ENCODE results near the gene TRDN.
"Not testable (repeated sequence)": the region's sequence is repeated elsewhere in the genome, so short reads cannot be mapped to it uniquely, and the experiment has no call there.

TRDN gene

DNA sequence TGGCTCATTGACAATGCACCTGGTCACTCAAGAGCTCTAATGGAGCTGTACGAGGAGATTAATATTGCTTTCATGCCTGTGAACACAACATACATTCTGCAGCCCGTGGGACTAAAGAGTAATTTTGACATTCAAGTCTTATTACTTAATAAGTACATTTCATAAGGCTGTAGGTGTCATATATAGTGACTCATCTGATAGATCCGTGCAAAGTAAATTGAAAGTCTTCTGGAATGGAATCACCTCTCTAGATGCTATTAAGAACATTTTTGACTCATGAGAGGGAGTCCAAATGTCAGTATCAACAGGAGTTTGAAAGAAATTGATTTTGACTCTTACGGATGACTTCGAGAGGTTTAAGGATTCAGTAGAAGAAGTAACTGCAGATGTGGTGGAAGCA, 372.8 kb downstream of the TRDN start:
- Histone ChIP-seq H2AFZ (ENCODE audit: low read length) (no peak overlapping the region), H3K4me3 (ENCODE audit: low read depth, low read length, poor library complexity, severe bottlenecking) (no peak overlapping the region), H3K36me3 (ENCODE audit: insufficient read depth, low read length) (no peaks in the 10 kb centered on the region), H3K9me3 (ENCODE audit: low read length) (no peaks in the 10 kb centered on the region), H3F3A (ENCODE audit: insufficient read depth, low read length) (no peaks in the 10 kb centered on the region), H3K4me1 (ENCODE audit: insufficient read depth, low read length, severe bottlenecking) (no peaks in the 10 kb centered on the region), H3K4me2 (ENCODE audit: low read length) (no peak overlapping the region), H3K27me3 (ENCODE audit: insufficient read depth, low read length) (no peaks in the 10 kb centered on the region), H3K27ac (ENCODE audit: low read depth, low read length, poor library complexity, severe bottlenecking) (no peak overlapping the region), H3K9ac (ENCODE audit: low read length) (no peak overlapping the region), H3K79me2 (ENCODE audit: insufficient read depth, low read length) (no peaks in the 10 kb centered on the region), H4K20me1 (ENCODE audit: insufficient read depth, low read length) (no peaks in the 10 kb centered on the region), H3K9me2 (ENCODE audit: low read depth, low read length) (no peaks in the 10 kb centered on the region)
- no peak for TF ChIP-seq EZH2 (IDR thresholded peaks at IDR 0.05; ENCODE audit: borderline replicate concordance, low read length)
- no peak for TF ChIP-seq CTCF (IDR thresholded peaks at IDR 0.05; ENCODE audit: low read length)

DNA sequence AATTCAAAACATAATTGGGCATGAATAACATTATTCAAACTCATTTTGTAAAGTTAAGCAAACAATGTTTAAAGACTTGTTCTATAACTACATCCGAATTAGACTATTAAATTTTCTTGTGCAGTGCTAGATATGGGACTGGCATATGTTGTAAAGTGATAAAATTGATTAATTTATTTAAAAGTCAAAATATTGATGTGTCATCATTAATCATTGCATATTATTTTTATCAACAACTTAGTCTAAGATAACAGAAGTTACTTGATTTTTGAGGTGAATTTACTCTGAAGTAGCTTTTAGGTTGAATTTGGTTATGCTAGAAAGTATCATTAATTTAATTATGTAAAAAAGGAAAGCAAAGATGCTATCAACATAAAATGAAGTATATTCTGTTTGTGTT, 396.1 kb downstream of the TRDN start:
- H2AFZ ChIP-seq (ENCODE audit: low read length) = no peak overlapping the region
- no peak overlapping the region for H3K9ac ChIP-seq (ENCODE audit: low read length)
- no peak overlapping the region for H3K27ac ChIP-seq (ENCODE audit: low read depth, low read length, poor library complexity, severe bottlenecking)
- no peaks in the 10 kb centered on the region for H3K4me1 ChIP-seq (ENCODE audit: insufficient read depth, low read length, severe bottlenecking)
- H3K4me3 ChIP-seq (ENCODE audit: low read depth, low read length, poor library complexity, severe bottlenecking) = no peak overlapping the region
- no peak overlapping the region for H3K4me2 ChIP-seq (ENCODE audit: low read length)
- no peaks in the 10 kb centered on the region for H3K36me3 ChIP-seq (ENCODE audit: insufficient read depth, low read length)
- TF ChIP-seq CTCF (IDR thresholded peaks at IDR 0.05; ENCODE audit: low read length) (no peak), EZH2 (IDR thresholded peaks at IDR 0.05; ENCODE audit: borderline replicate concordance, low read length) (no peak)
- no peaks in the 10 kb centered on the region for H3K9me2 ChIP-seq (ENCODE audit: low read depth, low read length)
- no peaks in the 10 kb centered on the region for H4K20me1 ChIP-seq (ENCODE audit: insufficient read depth, low read length)
- H3K9me3 ChIP-seq (ENCODE audit: low read length) = no peaks in the 10 kb centered on the region
- no peaks in the 10 kb centered on the region for H3K79me2 ChIP-seq (ENCODE audit: insufficient read depth, low read length)
- no peaks in the 10 kb centered on the region for H3F3A ChIP-seq (ENCODE audit: insufficient read depth, low read length)
- H3K27me3 ChIP-seq (ENCODE audit: insufficient read depth, low read length) = no peaks in the 10 kb centered on the region

DNA sequence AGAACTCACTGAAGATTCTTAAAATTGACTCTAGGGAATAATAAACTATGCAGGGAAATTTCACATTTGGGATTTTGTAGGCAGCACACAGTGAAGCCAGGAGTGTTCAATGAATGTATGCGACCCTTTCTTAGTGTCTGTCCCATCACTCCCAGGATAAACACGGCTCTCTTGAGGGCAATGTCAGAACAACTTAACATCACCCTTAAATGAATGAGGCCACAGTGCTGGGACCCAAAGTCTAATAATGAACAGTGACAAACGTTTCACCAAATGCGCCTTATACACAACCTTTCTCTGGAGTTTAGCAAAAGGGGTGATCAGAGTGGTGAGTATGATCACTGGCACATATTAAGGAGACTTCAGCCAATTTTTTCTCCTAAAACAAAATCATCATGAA, 403.4 kb downstream of the TRDN start:
- H3K36me3 ChIP-seq (ENCODE audit: insufficient read depth, low read length) = no peaks in the 10 kb centered on the region
- H3K79me2 ChIP-seq (ENCODE audit: insufficient read depth, low read length) = no peaks in the 10 kb centered on the region
- no peak for TF ChIP-seq CTCF (IDR thresholded peaks at IDR 0.05; ENCODE audit: low read length)
- TF ChIP-seq EZH2 (IDR thresholded peaks at IDR 0.05; ENCODE audit: borderline replicate concordance, low read length) = no peak
- no peaks in the 10 kb centered on the region for H3K27me3 ChIP-seq (ENCODE audit: insufficient read depth, low read length)
- no peak overlapping the region for H3K4me2 ChIP-seq (ENCODE audit: low read length)
- no peaks in the 10 kb centered on the region for H3K9me2 ChIP-seq (ENCODE audit: low read depth, low read length)
- no peak overlapping the region for H2AFZ ChIP-seq (ENCODE audit: low read length)
- no peak overlapping the region for H3K9ac ChIP-seq (ENCODE audit: low read length)
- no peaks in the 10 kb centered on the region for H3K9me3 ChIP-seq (ENCODE audit: low read length)
- H4K20me1 ChIP-seq (ENCODE audit: insufficient read depth, low read length) = no peaks in the 10 kb centered on the region
- no peaks in the 10 kb centered on the region for H3K4me1 ChIP-seq (ENCODE audit: insufficient read depth, low read length, severe bottlenecking)
- no peaks in the 10 kb centered on the region for H3F3A ChIP-seq (ENCODE audit: insufficient read depth, low read length)
- H3K4me3 ChIP-seq (ENCODE audit: low read depth, low read length, poor library complexity, severe bottlenecking) = no peak overlapping the region
- no peak overlapping the region for H3K27ac ChIP-seq (ENCODE audit: low read depth, low read length, poor library complexity, severe bottlenecking)

DNA sequence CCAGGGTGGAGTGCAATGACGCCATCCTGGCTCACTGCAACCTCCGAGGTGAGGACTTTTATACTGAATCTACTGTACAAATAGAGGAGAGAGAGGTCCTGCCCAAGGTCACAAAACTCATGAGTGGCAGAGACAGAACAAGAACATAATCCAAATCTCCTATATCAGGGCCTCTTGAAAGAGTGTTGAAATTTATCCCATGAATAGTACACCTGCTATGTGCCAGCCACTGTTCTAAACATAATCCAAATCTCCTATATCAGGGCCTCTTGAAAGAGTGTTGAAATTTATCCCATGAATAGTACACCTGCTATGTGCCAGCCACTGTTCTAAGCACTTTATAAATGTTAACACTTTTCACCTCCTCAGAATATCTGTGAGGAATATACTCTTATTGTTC, 409.0 kb downstream of the TRDN start:
- not testable (repeated sequence) for H3K4me2 ChIP-seq (ENCODE audit: low read length); H3K4me3 ChIP-seq (ENCODE audit: low read depth, low read length, poor library complexity, severe bottlenecking); H3K36me3 ChIP-seq (ENCODE audit: insufficient read depth, low read length); H3K27me3 ChIP-seq (ENCODE audit: insufficient read depth, low read length); H4K20me1 ChIP-seq (ENCODE audit: insufficient read depth, low read length); H3K4me1 ChIP-seq (ENCODE audit: insufficient read depth, low read length, severe bottlenecking); H3K79me2 ChIP-seq (ENCODE audit: insufficient read depth, low read length); H3F3A ChIP-seq (ENCODE audit: insufficient read depth, low read length); H3K9me3 ChIP-seq (ENCODE audit: low read length); H3K27ac ChIP-seq (ENCODE audit: low read depth, low read length, poor library complexity, severe bottlenecking); H2AFZ ChIP-seq (ENCODE audit: low read length); H3K9me2 ChIP-seq (ENCODE audit: low read depth, low read length); H3K9ac ChIP-seq (ENCODE audit: low read length)
